AG20443 (cell line): ENCODE measurements around the gene FSD1.
"Not testable (repeated sequence)": the region's sequence is repeated elsewhere in the genome, so short reads cannot be mapped to it uniquely, and the experiment has no call there.

Experiments used
- DNase-seq: peaks from one replicate; pipeline ENCODE4 v3.0.0; 2012; ENCODE audit warnings: low spot score, mixed read lengths

The FSD1 gene

GRCh38 chr19:4304538-4305256, at the start of gene FSD1:
FSD1 (plus strand) TSS chr19:4304598; CDS start chr19:4304747, 149 bp downstream.
- DNase-seq: peak; percentile 99

- DNase-seq: no peak
Measured at GRCh38 chr19:4256563-4256962, 47.8 kb upstream of the FSD1 start.

- DNase-seq: no peak
Measured at GRCh38 chr19:4257025-4257424, 47.4 kb upstream of the FSD1 start.

GRCh38 chr19:4258181-4258580, 46.2 kb upstream of the FSD1 start:
- DNase-seq: no peak

GRCh38 chr19:4260613-4261191, 43.7 kb upstream of the FSD1 start:
- DNase-seq: no peak

GRCh38 chr19:4264812-4265211, 39.6 kb upstream of the FSD1 start:
- no peak for DNase-seq

- DNase-seq: no peak
Measured at GRCh38 chr19:4266253-4267000, 38.0 kb upstream of the FSD1 start.

- DNase-seq: peak; percentile 77
Measured at GRCh38 chr19:4267101-4267900, 37.1 kb upstream of the FSD1 start.

GRCh38 chr19:4267901-4268815, 36.2 kb upstream of the FSD1 start:
- no peak for DNase-seq

GRCh38 chr19:4268816-4269430, 35.5 kb upstream of the FSD1 start:
- no peak for DNase-seq

- DNase-seq: no peak
Measured at GRCh38 chr19:4272894-4273293, 31.5 kb upstream of the FSD1 start.

- DNase-seq: not testable (repeated sequence)
Measured at GRCh38 chr19:4274321-4274686, 30.1 kb upstream of the FSD1 start.

- DNase-seq: no peak
Measured at GRCh38 chr19:4277191-4277696, 27.2 kb upstream of the FSD1 start.

- DNase-seq: no peak
Measured at GRCh38 chr19:4278010-4278409, 26.4 kb upstream of the FSD1 start.

GRCh38 chr19:4278419-4279266, 25.8 kb upstream of the FSD1 start, which contains the start of gene SHD:
SHD (plus strand) TSS chr19:4279266; CDS start chr19:4280064, 798 bp downstream.
- DNase-seq: no peak

GRCh38 chr19:4279267-4279529, 25.2 kb upstream of the FSD1 start:
- DNase-seq: no peak

GRCh38 chr19:4279530-4280422, 24.6 kb upstream of the FSD1 start:
- no peak for DNase-seq

GRCh38 chr19:4284176-4284958, 20.0 kb upstream of the FSD1 start:
- peak; percentile 50 for DNase-seq
